ENCODE data around the gene NTPCR.

GRCh38 chr1:232990176-232991128, 40.0 kb downstream of the NTPCR start:
- TF ChIP-seq CTCF (IDR thresholded peaks at IDR 0.05 in 2 of 3, conservative IDR thresholded peaks at IDR 0.05 in 1 of 3; ENCODE audit: borderline replicate concordance in 1 of 3, insufficient read depth in 1 of 3, low read depth in 2 of 3, low read length in 2 of 3) = no peak
- no peak for TF ChIP-seq JUND (IDR thresholded peaks at IDR 0.05)
- no peak for TF ChIP-seq ZBTB33 (IDR thresholded peaks at IDR 0.05; ENCODE audit: extremely low read depth, insufficient replicate concordance, low read length)
- TF ChIP-seq RAD21 (IDR thresholded peaks at IDR 0.05; ENCODE audit: low read depth) = no peak
- no peak for TF ChIP-seq SRF (IDR thresholded peaks at IDR 0.05; ENCODE audit: low read depth)
- no peak for TF ChIP-seq MAX (IDR thresholded peaks at IDR 0.05)
- TF ChIP-seq ELF1 (IDR thresholded peaks at IDR 0.05; ENCODE audit: borderline replicate concordance, low read depth) = no peak
- no peak for TF ChIP-seq EGR1 (IDR thresholded peaks at IDR 0.05; ENCODE audit: low read depth)
- no peak for TF ChIP-seq POLR2A (IDR thresholded peaks at IDR 0.05; ENCODE audit: borderline replicate concordance, extremely low read depth, insufficient read depth, insufficient read length)
- TF ChIP-seq EZH2phosphoT487 (IDR thresholded peaks at IDR 0.05; ENCODE audit: borderline replicate concordance) = no peak

Data from HCT116 (cell line).